K562 (cell line): ENCODE results near the gene MTFR2. TPM values are rescaled to one million over a fixed set of nuclear protein-coding genes. Genes with fewer than 3 reads are reported as not detected.

Source experiments
- CHD2 ChIP-seq: IDR thresholded peaks from 2 replicates; pipeline ENCODE4 v1.6.1; 2011; ENCODE audit warnings: low read depth, low read length
- CHD4 ChIP-seq: fragments of 200-600 bp; sonication (generic); IDR thresholded peaks from 3 replicates; pipeline ENCODE4 v1.6.1; 2012; ENCODE audit warnings: low read depth, mild to moderate bottlenecking, mixed read lengths, low read length, inconsistent platforms; ENCODE audit not compliant: insufficient read depth, insufficient replicate concordance, poor library complexity, severe bottlenecking
- COPS2 ChIP-seq: fragments of 450-650 bp; conservative IDR thresholded peaks from 2 replicates; pipeline ENCODE4 v1.6.1; 2016; ENCODE audit warnings: mild to moderate bottlenecking, moderate library complexity
- CREM ChIP-seq: IDR thresholded peaks from 2 replicates; pipeline ENCODE4 v1.6.1; 2014; ENCODE audit warnings: antibody characterized with exemption, low read depth
- DDX20 ChIP-seq: fragments of 450-650 bp; IDR thresholded peaks from 2 replicates; pipeline ENCODE4 v1.6.1; 2016; ENCODE audit warnings: missing genetic modification characterization, low read depth, mild to moderate bottlenecking, missing compliant biosample characterization, moderate library complexity
- MEF2A ChIP-seq: IDR thresholded peaks from 2 replicates; pipeline ENCODE4 v1.6.1; 2011; ENCODE audit warnings: low read depth, mild to moderate bottlenecking, low read length, moderate library complexity; ENCODE audit not compliant: control insufficient read depth
- RBM17 ChIP-seq: fragments of 200-400 bp; formaldehyde crosslinking; IDR thresholded peaks from 2 replicates; pipeline ENCODE4 v1.6.1; 2017; ENCODE audit warnings: low read depth, mild to moderate bottlenecking, low read length, borderline replicate concordance
- RFX5 ChIP-seq: IDR thresholded peaks from 2 replicates; pipeline ENCODE4 v1.6.1; 2011; ENCODE audit warnings: low read depth, mild to moderate bottlenecking, improper control_type of control experiment, low read length
- SMARCB1 ChIP-seq: IDR thresholded peaks from 2 replicates; pipeline ENCODE4 v1.6.1; 2011; ENCODE audit warnings: improper control_type of control experiment, low read depth; ENCODE audit not compliant: insufficient read length
- TBP ChIP-seq: optimal IDR thresholded peaks from 2 replicates; pipeline ENCODE3; 2011; ENCODE audit warnings: low read depth, low read length, improper control_type of control experiment
- ZNF282 ChIP-seq: sonication (generic); formaldehyde crosslinking; IDR thresholded peaks from 2 replicates; pipeline ENCODE4 v1.8.1; 2023; ENCODE audit warnings: missing genetic modification reagents
- ZNF561 ChIP-seq: fragments of 450-650 bp; formaldehyde crosslinking; conservative IDR thresholded peaks from 2 replicates; pipeline ENCODE4 v1.4.0; 2020; ENCODE audit warnings: mild to moderate bottlenecking, moderate library complexity
- polyA plus RNA-seq, 8 experiments: library from polyadenylated mRNA; depleted of rRNA in 4 of 8; stranded (reverse) in 5 of 8; unstranded in 3 of 8; fragments of >200 nt; fragmentation: Nextera tagmentation in 2 of 8; fragmentation: Illumina TruSeq in 1 of 8; extraction: Ambion mirVana in 2 of 8; extraction: Trizol in 1 of 8; gene quantifications; 2 replicates each; pipeline versions ENCODE4 v1.2.1 to v1.2.3, GENCODE V29; 2011 to 2014; ENCODE audit warnings: inconsistent platforms in 1 of 8, missing spikeins in 1 of 8
- total RNA-seq, 7 experiments: library from RNA; depleted of rRNA in 6 of 7; stranded (reverse); fragments of >200 nt in 6 of 7; fragmentation: Illumina TruSeq in 2 of 7; extraction: Trizol in 2 of 7; gene quantifications; 2 replicates each; pipeline versions ENCODE4 v1.2.1 to v1.2.3, GENCODE V29; 2011 to 2021; ENCODE audit warnings: low replicate concordance in 1 of 7
- TF ChIP-seq, protein P1 (sequence below), 2 experiments: fragments of 450-650 bp in 1 of 2; sonication (generic) in 1 of 2; formaldehyde crosslinking; conservative IDR thresholded peaks; 2 replicates each; pipeline versions ENCODE4 v1.4.0 to v1.8.1; 2020 to 2022; ENCODE audit warnings: mild to moderate bottlenecking in 1 of 2, missing genetic modification reagents in 1 of 2
- TF ChIP-seq, protein P2 (sequence below): fragments of 250-450 bp; sonication (Bioruptor Pico); IDR thresholded peaks from 2 replicates; pipeline ENCODE4 v1.8.0; 2021; ENCODE audit warnings: mild to moderate bottlenecking, moderate library complexity
- TF ChIP-seq, protein P3 (sequence below): fragments of 250-450 bp; sonication (Bioruptor Pico); IDR thresholded peaks from 2 replicates; pipeline ENCODE4 v1.4.0; 2020; ENCODE audit warnings: mild to moderate bottlenecking
- TF ChIP-seq, protein P4 (sequence below), 2 experiments: fragments of 450-650 bp; IDR thresholded peaks; 2 replicates each; pipeline ENCODE4 v1.6.1; 2018; ENCODE audit warnings: mild to moderate bottlenecking in 2 of 2, low read depth in 1 of 2; ENCODE audit not compliant: partially characterized antibody in 2 of 2

Gene MTFR2
- total and polyA plus RNA-seq, 9 of the 15 experiments (the other 6 are each of a cell fraction or from before 2014, with no cell fraction given) = 10.1 to 63.3 (median 45.9) TPM

DNA sequence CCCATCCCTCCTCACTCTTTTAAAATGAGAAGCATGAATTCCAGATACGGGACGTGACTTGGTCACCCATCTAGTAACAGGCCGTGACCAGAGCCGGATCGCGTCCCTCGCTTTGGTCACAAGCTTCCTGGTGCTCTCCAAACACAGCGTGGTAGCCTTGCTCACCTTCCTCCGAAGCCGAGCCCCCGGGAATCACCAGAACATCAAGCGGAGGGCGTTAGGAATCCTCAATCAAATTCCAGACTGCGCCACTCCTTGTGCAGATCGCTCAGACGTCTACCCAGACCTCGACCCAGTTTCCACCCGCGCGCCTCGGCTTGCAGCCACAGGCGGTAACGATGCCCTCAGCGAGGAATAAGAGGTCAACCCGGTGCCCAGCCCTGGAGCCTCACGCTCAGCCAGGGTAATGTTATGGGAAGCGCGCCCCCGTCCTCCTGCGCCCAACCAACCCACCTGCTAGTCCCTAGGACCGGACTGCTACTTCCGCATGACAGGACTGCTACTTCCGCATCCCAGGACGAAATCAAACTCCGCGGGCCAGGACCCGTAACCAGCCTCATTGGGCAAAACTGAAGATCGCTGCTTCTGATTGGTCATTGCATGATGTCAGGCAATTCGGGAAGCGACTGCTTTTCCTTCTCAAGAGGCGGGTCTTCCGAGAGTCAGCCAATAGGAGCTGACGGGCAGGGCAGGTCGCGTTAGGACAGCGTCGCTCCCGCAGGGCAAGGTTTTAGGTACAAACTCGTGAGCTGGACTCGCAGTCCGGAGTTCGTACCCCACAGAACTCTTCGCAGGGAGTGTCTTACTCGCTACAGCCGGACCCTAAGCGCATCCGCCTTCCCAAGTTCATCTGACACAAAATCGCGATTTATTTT is at the start of gene MTFR2 (continued):
- TF ChIP-seq, protein P1, sequence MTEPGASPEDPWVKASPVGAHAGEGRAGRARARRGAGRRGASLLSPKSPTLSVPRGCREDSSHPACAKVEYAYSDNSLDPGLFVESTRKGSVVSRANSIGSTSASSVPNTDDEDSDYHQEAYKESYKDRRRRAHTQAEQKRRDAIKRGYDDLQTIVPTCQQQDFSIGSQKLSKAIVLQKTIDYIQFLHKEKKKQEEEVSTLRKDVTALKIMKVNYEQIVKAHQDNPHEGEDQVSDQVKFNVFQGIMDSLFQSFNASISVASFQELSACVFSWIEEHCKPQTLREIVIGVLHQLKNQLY (CRISPR knock-in tag; conservative IDR thresholded peaks at IDR 0.05) = no peak
- TF ChIP-seq CREM (peak; percentile 98), SMARCB1 (no peak), CHD2 (peak; percentile 84), RBM17 (no peak), RFX5 (peak; percentile 44; the same call in 1 of the 2 replicates), ZNF282 (CRISPR knock-in tag) (no peak), CHD4 (no peak), TBP (peak; percentile 82), COPS2 (no peak), DDX20 (tag) (no peak), ZNF561 (no peak), MEF2A (no peak)
- TF ChIP-seq, protein P2, sequence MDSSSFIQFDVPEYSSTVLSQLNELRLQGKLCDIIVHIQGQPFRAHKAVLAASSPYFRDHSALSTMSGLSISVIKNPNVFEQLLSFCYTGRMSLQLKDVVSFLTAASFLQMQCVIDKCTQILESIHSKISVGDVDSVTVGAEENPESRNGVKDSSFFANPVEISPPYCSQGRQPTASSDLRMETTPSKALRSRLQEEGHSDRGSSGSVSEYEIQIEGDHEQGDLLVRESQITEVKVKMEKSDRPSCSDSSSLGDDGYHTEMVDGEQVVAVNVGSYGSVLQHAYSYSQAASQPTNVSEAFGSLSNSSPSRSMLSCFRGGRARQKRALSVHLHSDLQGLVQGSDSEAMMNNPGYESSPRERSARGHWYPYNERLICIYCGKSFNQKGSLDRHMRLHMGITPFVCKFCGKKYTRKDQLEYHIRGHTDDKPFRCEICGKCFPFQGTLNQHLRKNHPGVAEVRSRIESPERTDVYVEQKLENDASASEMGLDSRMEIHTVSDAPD (CRISPR knock-in tag) = no peak
- TF ChIP-seq, protein P3, sequence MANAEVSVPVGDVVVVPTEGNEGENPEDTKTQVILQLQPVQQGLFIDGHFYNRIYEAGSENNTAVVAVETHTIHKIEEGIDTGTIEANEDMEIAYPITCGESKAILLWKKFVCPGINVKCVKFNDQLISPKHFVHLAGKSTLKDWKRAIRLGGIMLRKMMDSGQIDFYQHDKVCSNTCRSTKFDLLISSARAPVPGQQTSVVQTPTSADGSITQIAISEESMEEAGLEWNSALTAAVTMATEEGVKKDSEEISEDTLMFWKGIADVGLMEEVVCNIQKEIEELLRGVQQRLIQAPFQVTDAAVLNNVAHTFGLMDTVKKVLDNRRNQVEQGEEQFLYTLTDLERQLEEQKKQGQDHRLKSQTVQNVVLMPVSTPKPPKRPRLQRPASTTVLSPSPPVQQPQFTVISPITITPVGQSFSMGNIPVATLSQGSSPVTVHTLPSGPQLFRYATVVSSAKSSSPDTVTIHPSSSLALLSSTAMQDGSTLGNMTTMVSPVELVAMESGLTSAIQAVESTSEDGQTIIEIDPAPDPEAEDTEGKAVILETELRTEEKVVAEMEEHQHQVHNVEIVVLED (CRISPR knock-in tag) = peak; percentile 40
- TF ChIP-seq, protein P4, sequence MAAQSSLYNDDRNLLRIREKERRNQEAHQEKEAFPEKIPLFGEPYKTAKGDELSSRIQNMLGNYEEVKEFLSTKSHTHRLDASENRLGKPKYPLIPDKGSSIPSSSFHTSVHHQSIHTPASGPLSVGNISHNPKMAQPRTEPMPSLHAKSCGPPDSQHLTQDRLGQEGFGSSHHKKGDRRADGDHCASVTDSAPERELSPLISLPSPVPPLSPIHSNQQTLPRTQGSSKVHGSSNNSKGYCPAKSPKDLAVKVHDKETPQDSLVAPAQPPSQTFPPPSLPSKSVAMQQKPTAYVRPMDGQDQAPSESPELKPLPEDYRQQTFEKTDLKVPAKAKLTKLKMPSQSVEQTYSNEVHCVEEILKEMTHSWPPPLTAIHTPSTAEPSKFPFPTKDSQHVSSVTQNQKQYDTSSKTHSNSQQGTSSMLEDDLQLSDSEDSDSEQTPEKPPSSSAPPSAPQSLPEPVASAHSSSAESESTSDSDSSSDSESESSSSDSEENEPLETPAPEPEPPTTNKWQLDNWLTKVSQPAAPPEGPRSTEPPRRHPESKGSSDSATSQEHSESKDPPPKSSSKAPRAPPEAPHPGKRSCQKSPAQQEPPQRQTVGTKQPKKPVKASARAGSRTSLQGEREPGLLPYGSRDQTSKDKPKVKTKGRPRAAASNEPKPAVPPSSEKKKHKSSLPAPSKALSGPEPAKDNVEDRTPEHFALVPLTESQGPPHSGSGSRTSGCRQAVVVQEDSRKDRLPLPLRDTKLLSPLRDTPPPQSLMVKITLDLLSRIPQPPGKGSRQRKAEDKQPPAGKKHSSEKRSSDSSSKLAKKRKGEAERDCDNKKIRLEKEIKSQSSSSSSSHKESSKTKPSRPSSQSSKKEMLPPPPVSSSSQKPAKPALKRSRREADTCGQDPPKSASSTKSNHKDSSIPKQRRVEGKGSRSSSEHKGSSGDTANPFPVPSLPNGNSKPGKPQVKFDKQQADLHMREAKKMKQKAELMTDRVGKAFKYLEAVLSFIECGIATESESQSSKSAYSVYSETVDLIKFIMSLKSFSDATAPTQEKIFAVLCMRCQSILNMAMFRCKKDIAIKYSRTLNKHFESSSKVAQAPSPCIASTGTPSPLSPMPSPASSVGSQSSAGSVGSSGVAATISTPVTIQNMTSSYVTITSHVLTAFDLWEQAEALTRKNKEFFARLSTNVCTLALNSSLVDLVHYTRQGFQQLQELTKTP (IDR thresholded peaks at IDR 0.05; ENCODE audit: low read depth in 1 of 2, partially characterized antibody in 2 of 2) = peak in 1 of 2 experiments; percentile 80
